DMS53 (cell line): ENCODE results near the gene PKM.

Experiments used
- DNase-seq: peaks from one replicate; lab custom pipeline; 2025; lab: John Stamatoyannopoulos, UW

Gene PKM

GRCh38 chr15:72200395-72201237 lies 30.4 kb downstream of the PKM start:
- DNase-seq, result peak; percentile 38

DNA sequence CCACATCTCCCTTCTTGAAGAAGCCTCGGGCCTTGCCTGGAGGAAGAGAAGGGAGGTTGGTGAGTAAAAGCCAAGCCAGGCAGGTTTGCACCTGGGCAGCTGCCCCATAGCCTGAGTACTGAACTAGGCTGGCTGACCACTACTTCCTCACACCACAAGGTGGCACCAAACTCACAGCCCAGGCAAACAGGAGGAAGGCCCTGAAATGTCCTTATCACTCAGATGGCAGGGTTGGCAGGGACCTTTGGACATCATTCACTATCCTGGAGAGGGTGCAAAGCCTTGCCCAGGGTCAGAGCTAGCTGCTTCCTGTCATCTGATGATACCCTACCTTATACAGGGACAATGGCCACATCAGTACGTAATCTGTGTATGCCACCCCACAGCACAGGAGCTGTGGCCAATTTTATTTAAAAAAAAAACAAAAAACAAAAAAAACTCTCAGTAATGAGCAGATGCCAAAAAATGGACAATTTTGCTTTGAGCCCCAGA lies 31.2 kb downstream of the PKM start:
- DNase-seq, result peak; percentile 95

GRCh38 chr15:72199205-72199515 lies 31.8 kb downstream of the PKM start:
- DNase-seq, result no peak

- DNase-seq, result peak; percentile 97
These were observed 32.4 kb downstream of the PKM start for GRCh38 chr15:72198356-72199204.

DNA sequence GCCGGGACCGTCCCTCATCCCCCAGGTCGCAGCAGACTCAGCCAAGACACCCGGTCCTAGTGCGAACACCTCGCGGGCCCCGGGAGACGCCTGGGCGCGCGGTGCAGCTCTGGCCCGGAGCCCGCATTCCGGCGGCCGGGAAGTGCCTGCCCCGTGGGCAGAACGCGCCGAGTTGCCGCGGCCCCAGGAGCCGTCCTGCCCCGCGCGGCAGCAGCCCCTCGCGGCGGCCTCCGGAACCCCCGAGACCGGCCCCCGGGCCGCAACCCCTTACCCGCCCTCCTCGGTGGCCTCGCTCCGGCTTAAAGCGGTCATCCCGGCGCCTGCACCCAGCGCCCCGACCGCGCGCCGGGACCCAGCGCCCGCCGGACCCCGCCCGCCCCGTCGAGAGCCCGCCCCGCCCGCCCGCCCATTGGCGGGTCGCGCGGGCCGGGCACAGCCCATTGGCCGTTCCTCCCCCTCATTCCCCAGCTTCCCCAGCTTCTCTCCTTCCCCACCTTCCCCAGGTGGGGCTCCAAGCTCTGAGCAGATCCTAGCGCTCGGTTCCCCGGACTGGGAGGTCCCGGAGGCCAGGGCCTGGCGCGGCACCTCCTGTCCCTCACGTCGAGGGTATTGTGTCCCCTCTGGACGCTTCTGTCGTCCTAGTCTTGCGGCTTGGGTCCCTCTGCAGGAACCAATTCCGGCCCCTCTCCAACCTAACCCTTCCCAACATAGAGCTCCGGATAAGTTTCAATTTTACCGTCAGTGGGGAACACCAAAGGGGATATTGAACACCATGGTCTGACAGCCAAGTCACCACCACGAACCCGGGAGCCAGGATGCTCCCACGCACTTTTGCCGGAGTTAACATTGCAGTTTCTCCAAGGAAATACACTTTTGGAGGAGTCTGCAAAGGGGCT lies 33.3 kb downstream of the PKM start, which contains the start of gene GRAMD2A:
TSS of gene GRAMD2A (minus strand) at position 328 of the 896 bp plus-strand sequence.
- DNase-seq, result peak; percentile 91

- peak; percentile 51 for DNase-seq
These were observed 33.9 kb downstream of the PKM start for GRCh38 chr15:72197041-72197459.

- peak; percentile 40 for DNase-seq
These were observed 34.5 kb downstream of the PKM start for GRCh38 chr15:72196409-72197040.

GRCh38 chr15:72195101-72195511 lies 35.9 kb downstream of the PKM start:
- no peak for DNase-seq

DNA sequence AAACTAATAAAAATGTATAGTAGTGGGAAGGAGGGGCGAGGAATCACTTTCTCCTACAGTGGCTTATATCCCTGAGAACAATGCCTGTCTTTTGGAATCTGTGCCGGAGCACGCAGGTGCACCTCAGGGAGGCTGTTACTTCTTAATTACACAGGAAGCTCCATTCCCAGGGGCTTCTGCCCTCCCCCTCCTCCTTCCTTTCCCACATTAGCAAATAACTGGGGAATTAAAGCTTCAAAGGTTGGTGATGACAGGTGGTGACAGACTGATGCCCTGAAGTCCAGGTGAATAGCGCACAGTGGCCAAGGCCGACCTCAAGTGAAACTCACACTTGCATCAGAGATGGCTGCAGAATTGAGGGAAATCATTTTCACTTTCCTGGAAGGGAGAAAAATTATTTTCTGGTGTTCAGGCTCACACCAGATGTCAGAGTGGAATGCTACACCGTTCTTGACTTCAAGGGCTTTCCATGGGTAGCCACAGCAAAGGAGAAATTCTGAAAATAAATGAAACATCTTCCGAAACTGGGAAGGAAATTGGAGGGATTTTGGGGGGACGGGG lies 37.1 kb downstream of the PKM start:
- no peak for DNase-seq

- DNase-seq, result no peak
These were observed 38.6 kb downstream of the PKM start for GRCh38 chr15:72192416-72192815.

GRCh38 chr15:72189250-72189902 lies 41.6 kb downstream of the PKM start:
- DNase-seq, result no peak

DNA sequence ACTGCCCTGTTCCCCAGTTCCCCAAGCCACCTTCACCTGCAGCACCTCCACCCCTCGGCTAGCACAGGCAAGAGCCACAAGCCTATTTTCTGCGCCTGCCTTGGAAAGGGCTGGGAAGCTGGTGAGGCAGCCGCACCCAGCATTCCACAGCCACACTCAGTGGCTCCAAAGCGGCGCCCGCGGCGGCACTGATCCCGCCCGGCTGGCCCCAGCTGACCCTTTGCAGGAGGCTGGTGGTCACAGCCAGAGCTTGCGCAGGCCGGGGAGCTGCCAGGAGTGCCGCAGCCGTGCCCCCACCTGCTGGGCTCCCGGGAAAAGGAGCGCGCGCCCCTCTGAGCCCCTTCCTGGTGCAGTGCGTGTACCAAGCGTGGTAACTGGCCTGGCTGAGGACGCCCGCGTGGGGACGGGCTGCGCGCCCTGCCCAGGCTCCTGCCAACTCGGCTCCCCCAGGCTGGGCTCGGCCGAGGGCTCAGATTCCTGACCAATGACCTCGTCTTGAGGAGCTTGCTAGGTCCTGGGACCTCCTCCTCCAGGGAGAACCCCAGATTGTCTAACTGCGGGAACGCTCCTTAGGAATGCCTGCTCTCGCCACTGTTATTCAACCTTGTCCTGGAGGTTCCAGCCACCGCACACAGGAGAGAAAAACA lies 46.7 kb downstream of the PKM start:
- DNase-seq, result no peak

GRCh38 chr15:72183781-72184164 lies 47.2 kb downstream of the PKM start:
- DNase-seq, result no peak

- no peak for DNase-seq
These were observed 48.3 kb downstream of the PKM start for GRCh38 chr15:72182673-72183072.

GRCh38 chr15:72182244-72182643 lies 48.7 kb downstream of the PKM start:
- DNase-seq, result no peak

DNA sequence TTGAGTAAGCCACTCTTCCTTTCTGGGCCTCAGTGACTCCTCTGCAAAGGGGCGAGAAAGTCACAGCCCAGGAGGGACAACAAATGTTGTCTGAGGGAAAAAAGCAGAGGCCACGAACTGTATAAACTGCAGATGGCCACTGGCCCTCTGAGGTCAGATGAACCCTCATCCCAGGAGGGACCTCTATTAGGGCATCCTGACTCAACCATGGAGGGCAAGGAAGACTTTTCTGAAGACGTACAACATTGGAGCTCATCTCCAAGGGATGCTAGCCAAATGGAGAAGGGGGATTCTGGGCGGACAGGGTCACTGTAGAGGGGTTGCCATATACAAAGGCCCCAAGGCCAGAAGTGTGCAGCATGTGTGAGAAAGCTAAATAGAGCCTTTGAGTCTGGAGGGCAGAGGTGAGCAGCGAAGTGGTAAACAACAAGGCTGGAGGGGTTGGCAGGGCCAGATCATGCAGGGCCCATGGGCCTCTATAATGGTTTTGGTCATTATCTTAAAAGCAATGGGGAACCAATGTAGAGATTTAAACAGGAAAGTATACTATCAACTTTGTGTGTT lies 50.1 kb downstream of the PKM start:
- DNase-seq, result no peak

DNA sequence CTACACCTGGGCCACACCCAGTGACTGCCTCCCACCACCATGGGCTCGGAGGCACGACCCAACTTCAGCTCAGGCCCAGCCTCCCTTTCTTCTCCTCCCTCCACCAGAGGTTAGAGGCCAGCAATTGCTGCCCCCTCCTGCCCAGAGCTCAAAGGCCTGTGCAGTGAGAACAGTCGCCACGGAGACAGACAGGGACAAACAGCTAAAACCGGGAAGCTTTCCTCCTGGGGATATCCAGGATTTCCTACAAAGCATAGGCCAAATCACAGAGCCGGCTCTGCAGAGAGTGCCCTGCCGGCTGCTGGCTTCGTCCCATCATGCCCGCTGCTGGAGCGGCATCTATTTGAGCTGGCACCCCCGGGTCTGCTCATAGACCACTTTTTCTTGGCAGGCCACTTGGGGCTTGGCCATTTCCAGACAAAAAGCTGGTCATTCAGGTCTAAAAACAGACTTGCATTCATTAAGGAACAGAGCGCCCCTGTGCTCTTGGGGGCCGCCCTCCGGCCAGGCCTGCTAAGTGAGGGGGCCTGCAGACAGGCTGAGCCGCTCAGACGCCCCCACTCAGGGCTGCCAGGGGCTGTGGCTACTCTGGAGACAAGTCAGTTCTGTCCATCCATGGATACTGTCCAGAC lies 50.9 kb downstream of the PKM start:
- peak; percentile 8 for DNase-seq

DNA sequence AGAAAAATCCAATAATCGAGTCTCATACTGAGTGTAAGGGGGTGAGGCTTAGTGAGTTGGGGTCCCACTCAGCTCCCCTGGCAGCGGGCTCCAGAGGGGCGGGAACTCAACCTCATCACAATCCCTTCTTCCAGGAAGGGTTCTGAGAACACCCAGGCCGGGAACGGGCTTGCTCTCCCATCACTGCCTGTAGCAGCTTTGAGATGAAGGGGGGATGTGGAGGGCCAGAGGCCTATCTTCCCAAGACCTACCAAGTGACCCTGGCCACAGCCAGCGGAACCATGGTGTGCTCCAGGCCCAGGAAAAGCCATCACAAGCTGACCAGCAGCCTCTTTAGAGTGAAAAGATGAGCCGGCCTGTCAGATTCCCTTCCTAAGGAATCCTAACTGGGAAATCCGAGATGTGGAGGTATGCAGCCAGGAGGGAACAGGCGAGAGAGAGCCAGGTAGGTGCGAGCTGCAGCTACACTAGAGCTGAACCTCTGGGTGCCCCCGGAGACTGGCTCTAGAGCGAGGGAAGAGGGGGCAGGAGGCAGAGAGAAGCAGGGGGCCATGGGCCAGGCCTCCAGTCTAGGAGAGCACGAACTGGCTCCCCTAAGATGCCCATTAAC lies 51.9 kb downstream of the PKM start:
- no peak for DNase-seq

DNA sequence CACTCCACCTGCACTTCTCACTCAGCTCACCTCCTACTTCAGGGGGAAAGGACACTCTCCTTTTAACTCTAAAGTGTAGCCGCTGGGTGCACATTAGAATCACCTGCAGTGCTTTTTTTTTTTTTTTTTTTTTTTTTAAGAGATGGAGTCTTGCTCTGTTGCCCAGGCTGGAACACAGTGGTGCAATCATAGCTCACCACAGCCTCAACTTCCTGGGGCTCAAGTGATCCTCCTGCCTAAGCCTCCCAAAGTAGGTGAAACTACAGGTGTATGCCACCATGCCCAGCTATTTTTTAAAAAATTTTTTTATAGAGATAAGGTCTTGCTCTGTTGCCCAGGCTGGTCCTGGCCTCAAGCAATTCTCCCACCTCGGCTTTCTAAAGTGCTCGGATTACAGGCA lies 54.2 kb downstream of the PKM start:
- no peak for DNase-seq
